NT2/D1 (cell line): Measurements from ENCODE around the gene ZNF808.
A peak's percentile ranks its signal among the peaks of the same experiment; 100 is the strongest.
"Not testable (repeated sequence)": the region's sequence is repeated elsewhere in the genome, so short reads cannot be mapped to it uniquely, and the experiment has no call there.

Experiments used
- DNase-seq: peaks from one replicate; pipeline ENCODE4 v3.0.0-alpha.2; 2011; ENCODE audit warnings: low read depth, low spot score
- H3K27me3 ChIP-seq: 2 replicates; pipeline ENCODE4 v1.6.0; 2011; ENCODE audit warnings: mild to moderate bottlenecking; ENCODE audit not compliant: insufficient read length, insufficient read depth
- H3K36me3 ChIP-seq: 2 replicates; pipeline ENCODE4 v1.6.1; 2011; ENCODE audit warnings: mild to moderate bottlenecking, low read length, mixed read lengths; ENCODE audit not compliant: insufficient read depth, insufficient read length
- H3K4me1 ChIP-seq: 2 replicates; pipeline ENCODE4 v1.5.1; 2011; ENCODE audit not compliant: insufficient read depth, insufficient read length
- H3K4me3 ChIP-seq: 2 replicates; pipeline ENCODE4 v1.5.1; 2011; ENCODE audit warnings: low read depth; ENCODE audit not compliant: insufficient read length
- H3K9ac ChIP-seq: 2 replicates; pipeline ENCODE4 v1.6.0; 2011; ENCODE audit warnings: low read depth; ENCODE audit not compliant: insufficient read length
- H3K9me3 ChIP-seq: 2 replicates; pipeline ENCODE4 v1.5.1; 2011; ENCODE audit warnings: mild to moderate bottlenecking, low read length; ENCODE audit not compliant: insufficient read depth
- SUZ12 ChIP-seq: IDR thresholded peaks from 2 replicates; pipeline ENCODE4 v1.6.1; 2011; ENCODE audit not compliant: insufficient read length, insufficient read depth; ENCODE audit errors: extremely low read depth
- YY1 ChIP-seq: IDR thresholded peaks from 2 replicates; pipeline ENCODE4 v1.6.1; 2011; ENCODE audit not compliant: insufficient read length, insufficient read depth
- ZNF274 ChIP-seq: IDR thresholded peaks from 2 replicates; pipeline ENCODE4 v1.6.1; 2011; ENCODE audit warnings: mild to moderate bottlenecking, low read depth, low read length

The ZNF808 gene

DNA sequence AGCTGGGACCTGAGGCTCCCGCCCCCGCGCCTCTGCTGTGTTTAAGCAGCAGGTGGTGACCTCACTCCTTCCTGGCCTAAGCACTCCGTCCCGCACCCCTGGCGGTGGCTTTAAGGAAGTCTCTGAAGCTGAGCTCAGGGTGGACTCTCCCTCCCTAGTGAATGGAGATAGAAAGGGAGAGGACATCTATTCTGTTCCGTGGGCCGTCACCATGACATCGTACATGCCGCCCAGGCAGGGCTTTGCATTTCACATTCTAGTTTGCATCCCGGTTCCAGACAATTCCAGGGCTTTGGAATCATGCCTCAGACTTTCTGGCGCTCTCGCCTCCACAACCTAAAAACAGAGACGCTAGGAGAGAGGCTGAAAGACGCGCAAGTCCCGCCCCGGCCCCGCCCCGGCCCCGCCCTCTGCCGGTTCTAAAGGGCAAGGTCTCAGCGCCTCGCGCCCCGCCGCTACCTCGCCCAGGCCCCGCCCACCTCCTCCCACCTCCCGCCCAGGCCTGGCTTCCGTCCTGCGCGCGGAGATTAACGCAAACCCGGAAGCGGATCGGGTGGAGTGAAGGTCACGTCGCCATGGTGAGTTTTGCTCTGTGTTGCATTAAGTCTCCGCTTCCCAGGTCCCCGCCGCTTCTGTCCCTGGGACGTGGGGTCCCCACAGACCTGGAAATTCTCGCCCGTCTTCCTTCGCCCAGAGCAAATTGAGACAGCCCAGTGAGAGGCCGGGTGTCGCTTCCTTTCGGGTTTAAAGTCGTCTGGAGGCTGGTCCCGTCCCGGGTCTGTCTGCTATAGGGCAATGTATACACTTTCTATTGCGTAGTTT, at the start of gene ZNF808:
Gene ZNF808, plus strand, starts transcription at position 535 of the 822 bp plus-strand sequence. CDS start 15,617 bp downstream, outside the sequence.
- no peaks in the 10 kb centered on the region for H3K9me3 ChIP-seq
- no peaks in the 10 kb centered on the region for H3K27me3 ChIP-seq
- peak within 1 kb of the TSS; percentile 84 for H3K4me3 ChIP-seq
- peak within 1 kb of the TSS; percentile 88 for H3K9ac ChIP-seq
- TF ChIP-seq ZNF274 (no peak), SUZ12 (no peak), YY1 (no peak)
- peaks cover 2% of the 10 kb centered on the region for H3K4me1 ChIP-seq
- peak; percentile 87 for DNase-seq
- peaks cover 3% of the 10 kb centered on the region for H3K36me3 ChIP-seq

DNA sequence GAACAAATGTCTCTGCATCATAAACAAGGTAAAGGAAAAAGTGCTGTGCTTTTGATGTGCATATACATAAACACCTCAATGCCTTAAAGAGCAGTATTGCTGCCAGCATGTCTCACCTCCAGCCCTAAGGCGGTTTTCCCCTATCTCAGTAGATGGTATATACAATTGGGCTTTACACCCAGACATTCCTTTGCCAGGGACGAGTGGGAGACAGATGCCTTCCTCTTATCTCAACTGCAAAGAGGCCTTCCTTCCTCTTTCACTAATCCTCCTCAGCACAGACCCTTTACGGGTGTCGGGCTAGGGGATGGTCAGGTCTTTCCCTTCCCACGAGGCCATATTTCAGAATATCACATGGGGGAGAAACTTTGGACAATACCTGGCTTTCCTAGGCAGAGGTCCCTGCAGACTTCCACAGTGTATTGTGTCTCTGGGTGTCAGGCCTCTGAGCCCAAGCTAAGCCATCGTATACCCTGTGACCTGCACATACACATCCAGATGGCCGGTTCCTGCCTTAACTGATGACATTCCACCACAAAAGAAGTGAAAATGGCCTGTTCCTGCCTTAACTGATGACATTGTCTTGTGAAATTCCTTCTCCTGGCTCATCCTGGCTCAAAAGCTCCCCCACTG, 43.2 kb upstream of the ZNF808 start:
- H3K9ac ChIP-seq, DNase-seq, H3K4me1 ChIP-seq, H3K36me3 ChIP-seq, H3K27me3 ChIP-seq, H3K4me3 ChIP-seq: not testable (repeated sequence)
- peaks cover 69% of the 10 kb centered on the region for H3K9me3 ChIP-seq

DNA sequence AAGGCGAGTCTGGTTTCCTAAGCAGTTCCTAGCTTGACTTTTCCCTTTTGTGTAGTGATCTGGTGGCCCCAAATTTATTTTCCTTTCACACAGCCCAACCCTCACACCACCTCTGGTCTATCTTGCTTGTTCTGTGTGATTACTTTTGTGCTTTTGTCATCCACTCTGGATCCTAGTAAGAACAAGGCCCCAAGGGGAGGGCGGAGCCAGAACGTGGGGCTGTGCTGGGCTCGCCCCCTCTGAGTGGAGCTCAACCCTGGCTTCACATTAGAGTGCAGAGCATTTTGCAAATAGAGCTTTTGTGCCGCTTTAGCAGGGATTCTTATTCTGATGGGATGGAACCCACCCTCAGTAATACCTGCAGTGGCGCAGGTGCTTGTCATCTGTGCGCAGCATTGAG, 42.4 kb upstream of the ZNF808 start:
- not testable (repeated sequence) for H3K36me3 ChIP-seq, H3K4me3 ChIP-seq, H3K4me1 ChIP-seq, DNase-seq, H3K27me3 ChIP-seq
- Histone ChIP-seq H3K9ac (peak overlapping the region; percentile 50), H3K9me3 (peaks cover 61% of the 10 kb centered on the region)

DNA sequence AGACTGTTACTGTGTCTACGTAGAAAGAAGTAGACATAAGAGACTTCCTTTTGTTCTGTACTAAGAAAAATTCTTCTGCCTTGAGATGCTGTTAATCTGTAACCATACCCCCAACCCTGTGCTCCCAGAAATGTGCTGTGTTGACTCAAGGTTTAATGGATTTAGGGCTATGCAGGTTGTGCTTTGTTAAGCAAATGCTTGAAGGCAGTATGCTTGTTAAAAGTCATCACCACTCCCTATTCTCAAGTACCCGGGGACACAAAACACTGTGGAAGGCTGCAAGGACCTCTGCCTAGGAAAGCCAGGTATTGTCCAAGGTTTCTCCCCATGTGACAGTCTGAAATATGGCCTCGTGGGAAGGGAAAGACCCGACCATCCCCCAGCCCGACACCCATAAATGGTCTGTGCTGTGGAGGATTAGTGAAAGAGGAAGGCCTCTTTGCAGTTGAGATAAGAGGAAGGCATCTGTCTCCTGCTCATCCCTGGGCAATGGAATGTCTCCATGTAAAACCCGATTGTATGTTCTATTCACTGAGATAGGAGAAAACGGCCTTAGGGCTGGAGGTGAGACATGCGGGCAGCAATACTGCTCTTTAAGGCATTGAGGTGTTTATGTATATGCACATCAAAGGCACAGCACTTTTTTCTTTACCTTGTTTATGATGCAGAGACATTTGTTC, 41.8 kb upstream of the ZNF808 start:
- not testable (repeated sequence) for H3K27me3 ChIP-seq, DNase-seq, H3K4me1 ChIP-seq, H3K4me3 ChIP-seq, H3K36me3 ChIP-seq
- Histone ChIP-seq H3K9me3 (peaks cover 54% of the 10 kb centered on the region), H3K9ac (peak overlapping the region; percentile 50)

DNA sequence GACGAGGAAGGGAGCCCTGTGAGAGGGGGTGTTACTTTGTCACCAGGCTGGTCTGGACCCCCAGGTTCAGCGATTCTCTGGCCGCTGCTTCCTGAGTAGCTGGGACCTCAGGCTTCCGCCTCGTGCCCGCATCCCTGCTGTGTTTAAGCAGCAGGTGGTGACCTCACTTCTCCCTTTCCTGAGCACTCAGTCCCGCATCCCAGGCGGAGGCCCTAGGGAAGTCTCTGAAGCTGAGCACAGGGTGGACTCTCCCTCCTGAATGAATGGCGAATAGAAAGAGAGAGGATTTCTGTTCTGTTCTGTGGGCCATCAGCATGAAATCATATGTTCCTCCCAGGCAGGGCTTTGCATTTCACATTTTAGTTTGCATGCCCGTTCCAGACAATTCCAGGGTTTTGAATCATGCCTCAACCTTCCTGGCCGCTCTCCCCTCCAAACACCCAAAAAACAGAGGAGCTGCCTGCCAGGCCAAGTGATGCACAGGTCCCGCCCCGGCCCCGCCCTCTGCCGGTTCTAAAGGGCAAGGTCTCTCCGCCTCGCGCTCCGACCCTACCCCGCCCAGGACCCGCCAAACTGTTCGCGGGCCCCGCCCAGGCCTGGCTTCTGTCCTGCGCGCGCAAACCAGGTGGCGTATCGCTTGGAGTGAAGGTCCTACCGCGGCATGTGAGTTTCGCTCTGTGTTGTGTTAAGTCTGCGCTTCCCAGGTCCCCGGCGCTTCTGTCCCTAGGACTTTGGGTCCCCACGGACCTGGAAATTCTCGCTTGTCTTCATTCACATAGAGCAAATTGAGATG, 35.1 kb upstream of the ZNF808 start:
- no peaks in the 10 kb centered on the region for H3K4me1 ChIP-seq
- no peaks in the 10 kb centered on the region for H3K27me3 ChIP-seq
- no peaks in the 10 kb centered on the region for H3K36me3 ChIP-seq
- H3K9ac ChIP-seq = peak overlapping the region; percentile 90
- H3K4me3 ChIP-seq = peak overlapping the region; percentile 70
- TF ChIP-seq YY1 (no peak), SUZ12 (no peak), ZNF274 (no peak)
- peak; percentile 78 for DNase-seq
- peaks cover 10% of the 10 kb centered on the region; the same call in 1 of the 2 replicates for H3K9me3 ChIP-seq

DNA sequence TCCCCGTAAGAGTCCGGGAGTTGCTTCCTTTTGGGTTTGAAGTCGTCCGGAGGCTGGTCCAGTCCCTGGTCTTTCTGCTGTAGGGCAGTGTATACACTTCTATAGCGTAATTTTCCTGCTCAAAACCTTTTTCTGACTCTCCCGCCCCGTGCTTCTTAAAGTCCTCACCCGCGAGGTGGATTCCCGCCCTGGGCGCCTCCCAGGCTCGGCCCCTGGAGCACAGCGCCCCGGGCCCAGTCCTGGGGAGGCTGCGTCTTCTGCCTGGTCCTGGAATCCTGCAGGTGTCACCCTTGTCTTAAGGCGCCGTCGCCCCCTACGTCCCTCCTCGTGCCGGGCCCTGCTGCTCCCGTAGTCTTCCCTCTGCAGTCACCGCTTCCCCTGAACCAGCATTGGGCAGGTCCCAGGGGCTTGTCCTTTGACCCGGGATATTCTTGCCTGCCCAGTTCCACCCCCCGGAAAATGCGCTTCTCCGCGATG, 34.4 kb upstream of the ZNF808 start:
- H3K9ac ChIP-seq = peak overlapping the region; percentile 90
- peak overlapping the region; percentile 70 for H3K4me3 ChIP-seq
- peaks cover 4% of the 10 kb centered on the region; the same call in 1 of the 2 replicates for H3K9me3 ChIP-seq
- H3K27me3 ChIP-seq = no peaks in the 10 kb centered on the region
- no peaks in the 10 kb centered on the region for H3K4me1 ChIP-seq
- H3K36me3 ChIP-seq = no peaks in the 10 kb centered on the region
- DNase-seq = peak; percentile 50
- TF ChIP-seq ZNF274 = no peak
- no peak for TF ChIP-seq YY1
- no peak for TF ChIP-seq SUZ12

DNA sequence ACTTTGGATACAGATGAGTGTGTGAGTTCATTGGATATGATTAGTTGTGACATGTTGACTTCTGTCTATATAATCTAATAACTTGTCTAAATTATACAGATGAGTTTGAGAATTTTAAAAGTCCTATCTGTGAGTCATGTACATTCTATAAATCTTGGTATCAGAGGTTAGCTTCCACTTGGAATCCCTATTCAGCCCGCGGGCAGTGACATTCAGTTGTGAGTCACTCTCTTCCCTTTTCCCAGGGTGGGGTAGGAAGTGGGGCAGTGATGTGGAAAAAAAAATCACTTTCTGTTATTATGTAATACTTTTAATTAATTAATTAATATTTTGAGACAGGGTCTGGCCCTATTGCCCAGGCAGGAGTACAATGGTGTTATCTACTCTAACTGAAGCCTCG, 33.0 kb upstream of the ZNF808 start:
- no peaks in the 10 kb centered on the region for H3K9me3 ChIP-seq

More for the DNA sequence above, 33.0 kb upstream of the ZNF808 start:
- Histone ChIP-seq H3K27me3 (no peaks in the 10 kb centered on the region), H3K9ac (no peak overlapping the region), H3K36me3 (peaks cover 6% of the 10 kb centered on the region), H3K4me3 (no peak overlapping the region), H3K4me1 (no peaks in the 10 kb centered on the region)
- TF ChIP-seq ZNF274 (no peak), SUZ12 (no peak), YY1 (no peak)
- no peak for DNase-seq
